NCI-H1105 (cell line): Measurements from ENCODE around the gene NAT9.

Experiments
- DNase-seq: peaks from one replicate; lab custom pipeline; 2025; lab: John Stamatoyannopoulos, UW

The NAT9 gene

GRCh38 chr17:74728702-74729075 is 47.5 kb downstream of the NAT9 start:
- DNase-seq: no peak

DNA sequence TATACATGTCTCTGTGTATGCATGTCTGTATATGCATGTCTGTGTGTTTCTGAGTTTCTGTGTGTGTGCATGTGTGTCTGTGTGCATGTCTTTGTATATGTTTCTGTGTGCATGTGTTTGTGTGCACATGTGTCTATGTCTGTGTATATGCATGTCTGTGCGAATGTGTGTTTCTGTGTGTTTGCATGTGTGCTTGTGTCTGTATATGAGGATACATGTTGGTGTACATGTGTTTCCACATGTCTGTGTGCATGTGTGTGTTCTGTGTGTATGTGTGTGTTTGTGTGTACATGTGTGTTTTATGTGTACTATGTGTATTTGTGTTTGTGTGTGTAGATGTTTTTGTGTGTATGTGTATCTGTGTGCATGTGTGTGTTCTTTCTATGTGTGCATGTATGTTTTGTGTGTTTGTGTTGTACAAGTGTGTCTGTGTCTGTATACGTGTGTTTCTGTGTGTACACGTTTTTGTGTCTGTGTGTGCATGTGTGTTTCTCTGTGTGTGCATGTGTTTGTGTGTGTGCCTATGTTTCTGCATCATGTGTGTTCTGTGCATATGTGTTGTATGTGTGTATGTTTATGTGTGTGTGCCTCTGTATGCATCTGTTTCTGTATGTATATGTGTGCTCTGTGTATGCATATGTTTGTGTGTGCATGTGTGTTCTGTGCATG is 48.0 kb downstream of the NAT9 start:
- no peak for DNase-seq

DNA sequence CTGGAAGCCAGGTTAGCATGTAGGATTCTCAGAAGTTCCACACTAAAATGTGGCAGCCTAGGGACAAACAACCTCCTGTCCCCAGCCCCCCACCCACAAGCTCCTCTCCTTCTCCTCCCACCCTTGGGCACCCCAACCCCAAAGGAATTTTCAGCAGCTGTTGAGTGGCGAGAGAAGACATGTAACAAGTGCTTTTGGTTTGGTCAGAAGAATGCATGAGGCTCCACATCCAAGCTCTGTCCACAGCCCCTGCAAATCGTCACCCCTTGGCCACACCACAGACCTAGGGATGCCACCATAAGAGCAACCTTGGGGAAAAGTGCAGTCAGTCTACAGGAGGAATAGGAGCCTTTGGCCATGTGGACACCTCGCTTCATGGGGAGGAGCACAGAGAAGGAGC is 51.0 kb downstream of the NAT9 start:
- no peak for DNase-seq

- no peak for DNase-seq
Observed at GRCh38 chr17:74723891-74724290, 52.3 kb downstream of the NAT9 start.

- DNase-seq: no peak
Observed at GRCh38 chr17:74722782-74723181, 53.4 kb downstream of the NAT9 start.
